Natural killer cell (primary cell): Measurements from ENCODE around the gene PHKG2. TPM values are rescaled to one million over a fixed set of nuclear protein-coding genes. Genes with fewer than 3 reads are reported as not detected.

Experiments
- ATAC-seq, 3 donors: fragments of 150-1000 bp in 2 of 3; fragments of 200-7000 bp in 1 of 3; cut with Tn5 transposase; 1 replicate in 1 of 3; 2 replicates in 2 of 3; pipeline ENCODE4 v1.10.0; 2021; ENCODE audit warnings: mild to moderate bottlenecking in 2 of 3, moderate library complexity in 2 of 3
- DNase-seq, 2 donors: peaks; one replicate each; pipeline versions ENCODE4 v3.0.0 to v3.0.0-alpha.2; 2013 to 2021; ENCODE audit warnings: mixed read lengths in 1 of 2
- H3K27ac ChIP-seq: one replicate; pipeline ENCODE4 v1.5.1; 2013; ENCODE audit warnings: mild to moderate bottlenecking, low read length
- H3K27me3 ChIP-seq: one replicate; pipeline ENCODE4 v1.6.1; 2013; ENCODE audit warnings: low read length; ENCODE audit not compliant: control insufficient read depth, insufficient read depth
- H3K36me3 ChIP-seq: one replicate; pipeline ENCODE4 v1.6.1; 2013; ENCODE audit warnings: low read length; ENCODE audit not compliant: control insufficient read depth, insufficient read depth
- H3K4me1 ChIP-seq: one replicate; pipeline ENCODE4 v1.6.1; 2013; ENCODE audit warnings: low read length; ENCODE audit not compliant: control insufficient read depth, insufficient read depth
- H3K4me3 ChIP-seq: one replicate; pipeline ENCODE4 v1.5.1; 2013; ENCODE audit warnings: low read length
- H3K9me3 ChIP-seq: one replicate; pipeline ENCODE4 v1.6.1; 2013; ENCODE audit warnings: low read length; ENCODE audit not compliant: control insufficient read depth, insufficient read depth
- H3K27ac Mint-ChIP-seq, 2 donors: one replicate each; pipeline ENCODE4 v1.8.0; 2022; ENCODE audit warnings: mild to moderate bottlenecking in 2 of 2, mixed read lengths in 2 of 2, moderate library complexity in 1 of 2
- H3K27me3 Mint-ChIP-seq, 2 donors: one replicate each; pipeline ENCODE4 v1.8.0; 2022; ENCODE audit warnings: low read depth in 2 of 2, mixed read lengths in 2 of 2
- H3K36me3 Mint-ChIP-seq: one replicate; pipeline ENCODE4 v1.8.0; 2022; ENCODE audit warnings: mixed read lengths
- H3K4me1 Mint-ChIP-seq, 2 donors: one replicate each; pipeline ENCODE4 v1.8.0; 2022; ENCODE audit warnings: mixed read lengths in 2 of 2
- H3K4me3 Mint-ChIP-seq: one replicate; pipeline ENCODE4 v1.8.0; 2022; ENCODE audit warnings: mild to moderate bottlenecking, moderate library complexity, mixed read lengths
- H3K9me3 Mint-ChIP-seq, 2 donors: one replicate each; pipeline ENCODE4 v1.8.0; 2022; ENCODE audit warnings: mixed read lengths in 2 of 2
- CTCF ChIP-seq: fragments of 200-600 bp; IDR thresholded peaks from one replicate; pipeline ENCODE4 v1.8.0; 2022; ENCODE audit warnings: antibody characterized with exemption
- WGBS: methylation state at CpG from one replicate; pipeline ENCODE4 v1.1.7; 2013; ENCODE audit warnings: missing lambda C conversion rate; ENCODE audit not compliant: insufficient coverage; 5-methylcytosine and 5-hydroxymethylcytosine counted together
- intact Hi-C: fragments of 100-400 bp; cut with micrococcal nuclease; formaldehyde crosslinking; loops from one replicate; pipeline ENCODE4 v1.14.2; 2022
- total RNA-seq, 4 donors: library from RNA; stranded (reverse); fragments of 120-200 nt in 1 of 4; gene quantifications; one replicate each; pipeline versions ENCODE4 v1.2.3 to v1.2.4, GENCODE V29; 2013 to 2022

The PHKG2 gene
- total RNA-seq, 3 donors from 2014 or later (not counting 1 experiment from before 2014, with no cell fraction given): 50.5 to 86.1 (median 64.8) TPM

- Histone ChIP-seq H3K27ac (no peak overlapping the region), H3K4me1 (no peaks in the 10 kb centered on the region), H3K9me3 (no peaks in the 10 kb centered on the region), H3K4me3 (no peak overlapping the region), H3K27me3 (no peaks in the 10 kb centered on the region), H3K36me3 (peaks cover 50% of the 10 kb centered on the region)
- ATAC-seq (no peak), DNase-seq (no peak)
- Mint-ChIP-seq H3K27me3 (no peaks in the 10 kb centered on the region), H3K9me3 (no peaks in the 10 kb centered on the region), H3K4me1 (peaks cover 6 to 19% of the 10 kb centered on the region in 2 donors), H3K4me3 (no peak overlapping the region), H3K27ac (peak overlapping the region; percentile 39 to 69), H3K36me3 (no peaks in the 10 kb centered on the region)
- intact Hi-C loops: no loop called here
- no peak for TF ChIP-seq CTCF
- 87% methylated on average over 8 of the region's 8 CpGs for WGBS
These were observed 7.6 kb upstream of the PHKG2 start for GRCh38 chr16:30740364-30741251.

GRCh38 chr16:30741461-30741914 is 6.7 kb upstream of the PHKG2 start:
- Mint-ChIP-seq H3K36me3 (no peaks in the 10 kb centered on the region), H3K27me3 (no peaks in the 10 kb centered on the region), H3K27ac (peak overlapping the region; percentile 23 to 69), H3K4me1 (peaks cover 6 to 19% of the 10 kb centered on the region in 2 donors), H3K4me3 (no peak overlapping the region), H3K9me3 (no peaks in the 10 kb centered on the region)
- 97% methylated on average over 6 of the region's 6 CpGs for WGBS
- intact Hi-C loops: no loop called here
- H3K4me3 ChIP-seq: no peak overlapping the region
- no peaks in the 10 kb centered on the region for H3K9me3 ChIP-seq
- ATAC-seq (no peak), DNase-seq (no peak)
- no peak overlapping the region for H3K27ac ChIP-seq
- no peak for TF ChIP-seq CTCF
- no peaks in the 10 kb centered on the region for H3K27me3 ChIP-seq
- H3K4me1 ChIP-seq: no peaks in the 10 kb centered on the region
- peaks cover 42% of the 10 kb centered on the region for H3K36me3 ChIP-seq

DNA sequence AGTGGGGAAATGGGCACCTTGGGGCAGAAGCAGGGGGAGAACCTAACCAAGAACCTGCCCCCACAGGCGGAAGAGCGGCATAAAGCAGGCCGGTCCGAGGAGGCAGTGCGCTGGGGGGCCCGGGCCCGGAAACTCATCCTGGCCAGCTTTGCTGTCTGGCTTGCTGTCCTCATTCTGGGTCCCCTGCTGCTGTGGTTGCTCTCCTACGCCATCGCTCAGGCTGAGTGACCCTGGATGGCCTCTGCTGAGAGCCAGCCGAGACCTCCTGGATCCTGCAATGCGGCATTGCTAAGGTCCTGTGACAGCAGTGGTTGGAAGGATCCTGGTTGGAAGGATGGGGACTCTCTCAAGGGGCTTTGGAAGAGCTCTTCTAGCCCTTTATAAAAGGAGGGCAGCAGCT is 4.5 kb upstream of the PHKG2 start:
- Mint-ChIP-seq H3K4me3 (no peak overlapping the region), H3K9me3 (no peaks in the 10 kb centered on the region), H3K4me1 (peaks cover 19 to 35% of the 10 kb centered on the region in 2 donors), H3K27ac (no peak overlapping the region), H3K36me3 (no peaks in the 10 kb centered on the region), H3K27me3 (no peaks in the 10 kb centered on the region)
- H3K36me3 ChIP-seq: peaks cover 19% of the 10 kb centered on the region
- no peak overlapping the region for H3K27ac ChIP-seq
- no peaks in the 10 kb centered on the region for H3K9me3 ChIP-seq
- ATAC-seq (no peak), DNase-seq (no peak)
- 96% methylated on average over 11 of the region's 11 CpGs for WGBS
- no peaks in the 10 kb centered on the region for H3K27me3 ChIP-seq
- intact Hi-C loops: no loop called here
- no peak overlapping the region for H3K4me3 ChIP-seq
- peaks cover 5% of the 10 kb centered on the region for H3K4me1 ChIP-seq
- no peak for TF ChIP-seq CTCF
